Endothelial cell of umbilical vein (primary cell): ENCODE data around the gene ITPRIP. TPM values are rescaled to one million over a fixed set of nuclear protein-coding genes. Genes with fewer than 3 reads are reported as not detected.

Experiments
- BruUV-seq: library from RNA; stranded (reverse); fragments of 400-500 nt; replicated peaks from 2 replicates; lab custom pipeline; 2021; lab: Mats Ljungman, UMichigan
- CTCF ChIA-PET: fragments of 300-600, 350-600 bp; sonication (Branson Sonifier 250); formaldehyde crosslinking; loops from one replicate; lab custom pipeline; 2021; ENCODE audit warnings: antibody characterized with exemption, inconsistent platforms; lab: Charles Lee
- POLR2A ChIA-PET: fragments of 300-600, 350-600 bp; sonication (Branson Sonifier 250); formaldehyde crosslinking; loops from one replicate; lab custom pipeline; 2021; ENCODE audit warnings: antibody characterized with exemption, inconsistent platforms; lab: Charles Lee
- DNase-seq: peaks from one replicate; pipeline ENCODE4 v3.0.0-alpha.2; 2011; ENCODE audit warnings: low read depth, low spot score
- FAIRE-seq: peaks from 2 replicates; lab custom pipeline; 2011; peaks lifted over from hg19 to GRCh38; lab: Jason Lieb, UNC
- H2AFZ ChIP-seq: 2 replicates; pipeline ENCODE4 v1.6.0; 2012; ENCODE audit warnings: low read depth, low read length, control low read depth, inconsistent platforms
- H3K27ac ChIP-seq: 2 replicates; pipeline ENCODE4 v1.5.1; 2011; ENCODE audit warnings: low read depth, mild to moderate bottlenecking, control low read depth, low read length, moderate library complexity; ENCODE audit not compliant: insufficient read depth
- H3K27me3 ChIP-seq, 2 experiments: 2 replicates each; pipeline versions ENCODE4 v1.6.0 to v1.6.1; 2011; ENCODE audit warnings: low read length in 2 of 2, mixed read lengths in 1 of 2; ENCODE audit not compliant: control insufficient read depth in 2 of 2, insufficient read depth in 2 of 2
- H3K36me3 ChIP-seq, 2 experiments: 2 replicates in 1 of 2; 3 replicates in 1 of 2; pipeline ENCODE4 v1.5.1; 2011; ENCODE audit warnings: low read length in 2 of 2, mild to moderate bottlenecking in 1 of 2, moderate library complexity in 1 of 2; ENCODE audit not compliant: control insufficient read depth in 2 of 2, insufficient read depth in 2 of 2; ENCODE audit errors: extremely low read depth in 1 of 2
- H3K4me1 ChIP-seq: 3 replicates; pipeline ENCODE4 v1.5.1; 2011; ENCODE audit warnings: mild to moderate bottlenecking, low read length; ENCODE audit not compliant: control insufficient read depth, insufficient read depth; ENCODE audit errors: extremely low read depth
- H3K4me2 ChIP-seq: 2 replicates; pipeline ENCODE4 v1.6.1; 2011; ENCODE audit warnings: low read length, control low read depth, mixed read lengths; ENCODE audit not compliant: insufficient read depth
- H3K4me3 ChIP-seq, 3 experiments: fragments of 200-600 bp in 1 of 3; sonication (generic), shearing (Covaris generic) in 1 of 3; replicated peaks in 1 of 3; 2 replicates each; pipeline ENCODE4 v1.5.1; 2011 to 2016; ENCODE audit warnings: control low read depth in 3 of 3, low read length in 3 of 3, mild to moderate bottlenecking in 2 of 3, inconsistent platforms in 1 of 3, low read depth in 1 of 3, moderate library complexity in 1 of 3; ENCODE audit not compliant: insufficient read depth in 1 of 3
- H3K79me2 ChIP-seq: 2 replicates; pipeline ENCODE4 v1.6.0; 2012; ENCODE audit warnings: low read length, inconsistent platforms; ENCODE audit not compliant: control insufficient read depth, insufficient read depth
- H3K9ac ChIP-seq: replicated peaks from 2 replicates; pipeline ENCODE3; 2011; ENCODE audit warnings: low read length, control low read depth; ENCODE audit not compliant: insufficient read depth; ENCODE audit errors: extremely low read depth
- H3K9me1 ChIP-seq: replicated peaks from 3 replicates; pipeline ENCODE4 v1.6.0; 2011; ENCODE audit warnings: mild to moderate bottlenecking, low read length; ENCODE audit not compliant: control insufficient read depth, insufficient read depth; ENCODE audit errors: extremely low read depth
- H3K9me3 ChIP-seq: replicated peaks from 2 replicates; pipeline ENCODE4 v1.5.1; 2012; ENCODE audit warnings: low read length, inconsistent platforms; ENCODE audit not compliant: control insufficient read depth, insufficient read depth
- H4K20me1 ChIP-seq: replicated peaks from 2 replicates; pipeline ENCODE3; 2011; ENCODE audit warnings: mild to moderate bottlenecking, low read length; ENCODE audit not compliant: control insufficient read depth, insufficient read depth; ENCODE audit errors: extremely low read depth
- EZH2 ChIP-seq: IDR thresholded peaks from 2 replicates; pipeline ENCODE4 v1.6.1; 2012; ENCODE audit warnings: borderline replicate concordance, low read depth, mild to moderate bottlenecking, moderate library complexity, low read length, inconsistent platforms; ENCODE audit not compliant: severe bottlenecking
- FOS ChIP-seq: IDR thresholded peaks from 2 replicates; pipeline ENCODE4 v1.6.1; 2011; ENCODE audit warnings: mild to moderate bottlenecking, low read length, moderate library complexity, borderline replicate concordance; ENCODE audit not compliant: insufficient read depth
- GATA2 ChIP-seq: IDR thresholded peaks from 2 replicates; pipeline ENCODE4 v1.7.0; 2011; ENCODE audit warnings: low read depth, mild to moderate bottlenecking, moderate library complexity, mixed read lengths, low read length; ENCODE audit not compliant: insufficient read length, insufficient read depth
- JUN ChIP-seq: IDR thresholded peaks from 2 replicates; pipeline ENCODE4 v1.6.1; 2011; ENCODE audit warnings: borderline replicate concordance, low read depth; ENCODE audit not compliant: insufficient read length, insufficient read depth
- MYC ChIP-seq: IDR thresholded peaks from one replicate; pipeline ENCODE4 v1.6.1; 2011; ENCODE audit warnings: mild to moderate bottlenecking, low read depth, low read length
- POLR2A ChIP-seq: IDR thresholded peaks from 2 replicates; pipeline ENCODE4 v1.6.1; 2012; ENCODE audit warnings: low read depth, mild to moderate bottlenecking, control low read depth, low read length
- POLR2AphosphoS5 ChIP-seq: IDR thresholded peaks from 2 replicates; pipeline ENCODE4 v1.6.1; 2012; ENCODE audit warnings: low read depth, mild to moderate bottlenecking, control low read depth, low read length, moderate library complexity; ENCODE audit not compliant: insufficient read depth
- dilution Hi-C: fragments of 300-500 bp; cut with MboI; formaldehyde crosslinking; loops from one replicate; pipeline ENCODE4 v1.15.0; 2019; ENCODE audit warnings: low sequenced_read_pairs; ENCODE audit not compliant: extremely low pct_ligation_motif_present
- intact Hi-C: fragments of 100-400 bp; cut with micrococcal nuclease; formaldehyde crosslinking; loops from one replicate; pipeline ENCODE4 v1.10.0; 2022
- polyA plus RNA-seq, 4 experiments: library from polyadenylated mRNA; depleted of rRNA in 3 of 4; stranded (reverse) in 3 of 4; unstranded in 1 of 4; fragments of >200 nt; gene quantifications; 2 replicates each; pipeline versions ENCODE4 v1.2.1 to v1.2.3, GENCODE V29; 2011 to 2012; ENCODE audit warnings: missing spikeins in 1 of 4
- total RNA-seq: library from RNA; stranded (reverse); gene quantifications from 2 replicates; pipeline ENCODE4 v1.2.3, GENCODE V29; 2021
- TF ChIP-seq, protein P1 (sequence below): IDR thresholded peaks from 2 replicates; pipeline ENCODE4 v1.6.1; 2011; ENCODE audit not compliant: insufficient read depth, insufficient read length

ITPRIP gene
- total and polyA plus RNA-seq, 2 donors (not counting 3 experiments of a cell fraction or from before 2014, with no cell fraction given): 31.4 to 33.2 TPM

DNA sequence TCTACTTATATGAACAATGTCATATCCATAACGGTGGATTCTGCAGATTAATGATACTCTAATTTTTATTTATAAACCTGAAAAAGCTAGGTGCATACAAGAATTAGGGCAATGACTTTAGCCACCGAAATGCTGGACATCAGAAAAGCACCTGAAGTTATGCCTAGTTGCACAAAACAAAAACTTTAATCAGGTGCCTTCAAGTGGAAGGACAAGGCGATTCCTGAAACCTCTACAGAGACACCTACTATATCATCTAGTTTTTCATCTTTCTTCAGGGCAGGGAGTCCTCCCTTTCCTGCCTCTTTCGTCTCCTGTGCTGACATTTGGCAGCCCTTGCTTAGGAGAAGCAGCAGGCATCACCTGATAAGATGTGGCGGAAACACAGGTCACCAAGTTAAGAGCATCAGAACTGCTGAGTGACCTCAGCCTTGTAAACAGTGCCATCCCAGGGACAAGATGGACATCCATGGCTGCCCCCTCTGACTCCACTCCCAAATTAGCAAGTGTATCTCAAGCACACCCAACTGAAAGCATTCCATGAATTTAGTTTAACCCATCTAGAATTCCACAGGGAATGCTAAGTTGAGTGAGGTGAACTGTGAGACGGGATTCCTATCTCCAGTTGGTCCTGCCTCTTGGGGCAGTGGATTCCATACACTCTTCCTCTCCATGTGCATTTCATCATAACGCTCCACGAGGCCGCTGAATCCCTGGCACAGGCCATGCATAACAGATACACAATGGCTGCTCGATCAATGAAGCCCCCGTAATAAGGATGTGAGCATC, 5.8 kb downstream of the ITPRIP start:
- Histone ChIP-seq H3K4me3 (peak overlapping the region in 1 of 3 experiments; percentile 8), H3K27ac (peak overlapping the region; percentile 96)
- peak; percentile 37 for FAIRE-seq

DNA sequence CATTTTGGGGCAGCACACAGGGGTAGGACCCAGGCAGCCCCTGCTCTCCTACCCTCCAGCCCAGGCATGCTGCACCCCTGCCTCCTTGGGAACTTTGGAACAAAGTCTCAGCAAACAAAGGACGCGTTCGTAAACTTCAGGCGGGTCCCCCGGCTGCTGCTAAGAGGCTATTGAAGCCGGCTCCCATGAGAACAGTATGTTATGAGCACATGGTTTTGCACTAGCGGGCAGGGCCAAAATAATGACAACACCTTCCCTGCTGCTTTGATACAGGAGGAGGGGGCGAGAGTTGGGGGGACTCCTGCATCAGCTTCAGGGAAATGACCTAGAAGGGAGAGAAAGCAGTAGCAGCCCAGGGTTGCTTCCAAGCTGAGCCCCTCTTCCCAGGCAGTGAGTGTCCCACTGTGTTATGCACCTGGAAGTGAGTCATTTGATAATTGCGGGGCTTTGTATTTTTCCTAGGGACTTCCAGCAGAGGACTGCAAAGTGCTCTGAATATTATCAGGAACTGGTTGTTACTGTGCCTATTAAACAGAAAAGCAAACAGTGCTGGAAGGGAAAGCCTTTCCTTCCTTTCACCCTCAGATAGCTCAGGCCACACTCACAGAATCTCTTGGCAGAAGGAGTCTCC, 6.9 kb downstream of the ITPRIP start:
- ChIA-PET CTCF (interaction anchor here (1.0 to 1.5 kb wide), 6 partner anchors 10 to 57 kb away, joined by 5 to 11 read pairs (median 6); partner anchors contain the start of gene CFAP58), POLR2A (interaction anchor here (0.9 to 1.2 kb wide), 2 partner anchors 21 to 25 kb away, joined by 4 read pairs; no protein-coding TSS in a partner anchor)
- Histone ChIP-seq H4K20me1 (no peaks in the 10 kb centered on the region), H3K4me2 (peak overlapping the region; percentile 69), H2AFZ (no peak overlapping the region), H3K9me3 (no peaks in the 10 kb centered on the region), H3K79me2 (peaks cover 88% of the 10 kb centered on the region), H3K36me3 (peaks cover 2 to 7% of the 10 kb centered on the region in 2 experiments), H3K4me3 (peak overlapping the region in 1 of 3 experiments; percentile 4), H3K27ac (peak overlapping the region; percentile 96), H3K4me1 (peaks cover 87% of the 10 kb centered on the region), H3K27me3 (no peaks in the 10 kb centered on the region), H3K9ac (peak overlapping the region; percentile 89), H3K9me1 (no peaks in the 10 kb centered on the region)
- BruUV-seq: no TSS peak
- dilution Hi-C loops (no loop called here), intact Hi-C loops (loop anchor here (1.0 to 10.0 kb wide), 4 partner anchors 8 to 427 kb away; no protein-coding TSS in a partner anchor)
- FAIRE-seq (peak; percentile 100), DNase-seq (peak; percentile 95)
- peak; percentile 97 for TF ChIP-seq FOS
- peak; percentile 31 for TF ChIP-seq POLR2A
- TF ChIP-seq JUN: peak; percentile 87
- TF ChIP-seq MYC: no peak
- TF ChIP-seq, protein P1, sequence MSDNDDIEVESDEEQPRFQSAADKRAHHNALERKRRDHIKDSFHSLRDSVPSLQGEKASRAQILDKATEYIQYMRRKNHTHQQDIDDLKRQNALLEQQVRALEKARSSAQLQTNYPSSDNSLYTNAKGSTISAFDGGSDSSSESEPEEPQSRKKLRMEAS: no peak
- peak; percentile 79 for TF ChIP-seq GATA2
- peak; percentile 86 for TF ChIP-seq POLR2AphosphoS5

More for the DNA sequence above, 5.8 kb downstream of the ITPRIP start:
- Histone ChIP-seq H4K20me1 (no peaks in the 10 kb centered on the region), H3K9me1 (no peaks in the 10 kb centered on the region), H3K27me3 (no peaks in the 10 kb centered on the region), H3K4me2 (peak overlapping the region; percentile 69), H3K79me2 (peaks cover 88% of the 10 kb centered on the region), H3K36me3 (peaks cover 2 to 7% of the 10 kb centered on the region in 2 experiments), H3K9ac (peak overlapping the region; percentile 89), H3K9me3 (no peaks in the 10 kb centered on the region), H3K4me1 (peaks cover 79% of the 10 kb centered on the region), H2AFZ (no peak overlapping the region)
- BruUV-seq: no TSS peak
- intact Hi-C loops: loop anchor here (10.0 kb wide), 2 partner anchors 288 to 428 kb away; no protein-coding TSS in a partner anchor
- ChIA-PET CTCF (interaction anchor here (1.0 to 1.3 kb wide), 5 partner anchors 11 to 58 kb away, joined by 5 to 11 read pairs (median 6); partner anchors contain the start of gene CFAP58), POLR2A (interaction anchor here (1.2 kb wide), 1 partner anchor 26 kb away, joined by 4 read pairs; no protein-coding TSS in a partner anchor)
- dilution Hi-C loops: no loop called here
- no peak for TF ChIP-seq POLR2A
- no peak for TF ChIP-seq POLR2AphosphoS5
- no peak for TF ChIP-seq MYC
- no peak for TF ChIP-seq EZH2
- DNase-seq: no peak
